H1 (cell line): ENCODE measurements around the gene ZNF493. TPM values are rescaled to one million over a fixed set of nuclear protein-coding genes. Genes with fewer than 3 reads are reported as not detected.
A peak's percentile ranks its signal among the peaks of the same experiment; 100 is the strongest.

Source experiments
- KDM4A ChIP-seq: IDR thresholded peaks from one replicate; pipeline ENCODE4 v1.7.1; 2012; ENCODE audit warnings: low read depth, mild to moderate bottlenecking, moderate library complexity, low read length, inconsistent platforms; ENCODE audit not compliant: severe bottlenecking
- PHF8 ChIP-seq: fragments of 200-600 bp; sonication (generic); conservative IDR thresholded peaks from 2 replicates; pipeline ENCODE4 v1.7.1; 2012; ENCODE audit warnings: low read depth, mild to moderate bottlenecking, inconsistent platforms, low read length, moderate library complexity
- SIN3A ChIP-seq, 2 experiments: IDR thresholded peaks in 1 of 2; conservative IDR thresholded peaks in 1 of 2; 2 replicates each; pipeline ENCODE4 v1.6.1; 2011 to 2012; ENCODE audit warnings: low read length in 2 of 2, improper control_type of control experiment in 1 of 2, low read depth in 1 of 2, mild to moderate bottlenecking in 1 of 2
- SP2 ChIP-seq: IDR thresholded peaks from 2 replicates; pipeline ENCODE4 v1.6.1; 2012; ENCODE audit warnings: mild to moderate bottlenecking, low read length, inconsistent platforms
- TAF1 ChIP-seq: IDR thresholded peaks from 2 replicates; pipeline ENCODE4 v1.6.1; 2011; ENCODE audit warnings: mild to moderate bottlenecking, low read depth, low read length
- YY1 ChIP-seq: IDR thresholded peaks from 2 replicates; pipeline ENCODE4 v1.6.1; 2011; ENCODE audit warnings: low read depth, mild to moderate bottlenecking, low read length
- polyA plus RNA-seq, 7 experiments: library from polyadenylated mRNA; depleted of rRNA in 3 of 7; stranded (reverse) in 5 of 7; unstranded in 2 of 7; fragments of >200 nt in 5 of 7; fragments of 200-250 nt in 2 of 7; gene quantifications; 1 replicate in 5 of 7; 2 replicates in 1 of 7; 4 replicates in 1 of 7; pipeline versions ENCODE4 v1.2.1 to v1.2.3, GENCODE V29; 2011 to 2013; ENCODE audit warnings: missing spikeins in 2 of 7, mixed read lengths in 2 of 7
- total RNA-seq: library from RNA; stranded (reverse); fragmentation: NEBNext Ultra II Directional; extraction: Animal tissue kit (Norgen Biotek cat#: 25700); gene quantifications from 2 replicates; pipeline ENCODE4 v1.2.1, GENCODE V29; 2021
- TF ChIP-seq, protein P1 (sequence below): fragments of 300-600 bp; sonication (generic); IDR thresholded peaks from 2 replicates; pipeline ENCODE4 v1.7.1; 2012; ENCODE audit warnings: low read length, moderate library complexity, mild to moderate bottlenecking, inconsistent platforms; ENCODE audit not compliant: insufficient replicate concordance
- TF ChIP-seq, protein P2 (sequence below): IDR thresholded peaks from 2 replicates; pipeline ENCODE4 v1.6.1; 2011; ENCODE audit warnings: low read length, improper control_type of control experiment

The ZNF493 gene
- total and polyA plus RNA-seq, 2 of the 8 experiments (the other 6 are each of a cell fraction or from before 2014, with no cell fraction given) = 9.0 to 32.2 TPM

DNA sequence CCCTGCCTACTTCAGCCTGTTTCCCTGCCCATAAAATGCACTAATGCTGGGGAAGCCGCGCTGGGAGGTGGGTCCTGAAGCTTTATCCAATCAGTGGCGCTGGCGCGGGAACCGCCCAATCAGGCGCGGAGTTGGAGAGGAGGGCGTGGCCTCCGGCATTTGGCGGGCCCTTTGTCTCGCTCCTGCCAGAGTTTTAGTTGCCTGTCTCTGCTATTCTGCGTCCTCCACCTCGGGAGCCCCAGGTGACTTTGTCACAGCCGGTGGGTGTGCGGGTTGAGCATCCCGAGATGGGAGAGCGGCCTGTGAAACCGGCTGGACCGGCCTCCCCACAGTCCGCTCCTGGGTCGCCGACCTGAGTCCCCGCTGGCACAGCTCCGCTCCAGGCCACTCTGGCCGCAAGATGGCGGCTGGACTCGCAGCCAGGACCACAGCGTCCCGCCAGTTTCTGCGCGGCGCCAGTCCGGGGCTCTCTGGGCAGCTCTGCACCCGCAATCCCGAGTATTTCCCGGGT is 77.8 kb downstream of the ZNF493 start (continued):
- TF ChIP-seq TAF1 (peak; percentile 96), PHF8 (peak; percentile 74), SP2 (no peak; the same call in 1 of the 2 replicates), YY1 (peak; percentile 94), SIN3A (conservative IDR thresholded peaks at IDR 0.05 in 1 of 2, IDR thresholded peaks at IDR 0.05 in 1 of 2; ENCODE audit: low read depth in 1 of 2, low read length in 2 of 2) (peak in 1 of 2 experiments; percentile 52; a peak in 1 of 4 replicates), KDM4A (peak; percentile 37)
- TF ChIP-seq, protein P1, sequence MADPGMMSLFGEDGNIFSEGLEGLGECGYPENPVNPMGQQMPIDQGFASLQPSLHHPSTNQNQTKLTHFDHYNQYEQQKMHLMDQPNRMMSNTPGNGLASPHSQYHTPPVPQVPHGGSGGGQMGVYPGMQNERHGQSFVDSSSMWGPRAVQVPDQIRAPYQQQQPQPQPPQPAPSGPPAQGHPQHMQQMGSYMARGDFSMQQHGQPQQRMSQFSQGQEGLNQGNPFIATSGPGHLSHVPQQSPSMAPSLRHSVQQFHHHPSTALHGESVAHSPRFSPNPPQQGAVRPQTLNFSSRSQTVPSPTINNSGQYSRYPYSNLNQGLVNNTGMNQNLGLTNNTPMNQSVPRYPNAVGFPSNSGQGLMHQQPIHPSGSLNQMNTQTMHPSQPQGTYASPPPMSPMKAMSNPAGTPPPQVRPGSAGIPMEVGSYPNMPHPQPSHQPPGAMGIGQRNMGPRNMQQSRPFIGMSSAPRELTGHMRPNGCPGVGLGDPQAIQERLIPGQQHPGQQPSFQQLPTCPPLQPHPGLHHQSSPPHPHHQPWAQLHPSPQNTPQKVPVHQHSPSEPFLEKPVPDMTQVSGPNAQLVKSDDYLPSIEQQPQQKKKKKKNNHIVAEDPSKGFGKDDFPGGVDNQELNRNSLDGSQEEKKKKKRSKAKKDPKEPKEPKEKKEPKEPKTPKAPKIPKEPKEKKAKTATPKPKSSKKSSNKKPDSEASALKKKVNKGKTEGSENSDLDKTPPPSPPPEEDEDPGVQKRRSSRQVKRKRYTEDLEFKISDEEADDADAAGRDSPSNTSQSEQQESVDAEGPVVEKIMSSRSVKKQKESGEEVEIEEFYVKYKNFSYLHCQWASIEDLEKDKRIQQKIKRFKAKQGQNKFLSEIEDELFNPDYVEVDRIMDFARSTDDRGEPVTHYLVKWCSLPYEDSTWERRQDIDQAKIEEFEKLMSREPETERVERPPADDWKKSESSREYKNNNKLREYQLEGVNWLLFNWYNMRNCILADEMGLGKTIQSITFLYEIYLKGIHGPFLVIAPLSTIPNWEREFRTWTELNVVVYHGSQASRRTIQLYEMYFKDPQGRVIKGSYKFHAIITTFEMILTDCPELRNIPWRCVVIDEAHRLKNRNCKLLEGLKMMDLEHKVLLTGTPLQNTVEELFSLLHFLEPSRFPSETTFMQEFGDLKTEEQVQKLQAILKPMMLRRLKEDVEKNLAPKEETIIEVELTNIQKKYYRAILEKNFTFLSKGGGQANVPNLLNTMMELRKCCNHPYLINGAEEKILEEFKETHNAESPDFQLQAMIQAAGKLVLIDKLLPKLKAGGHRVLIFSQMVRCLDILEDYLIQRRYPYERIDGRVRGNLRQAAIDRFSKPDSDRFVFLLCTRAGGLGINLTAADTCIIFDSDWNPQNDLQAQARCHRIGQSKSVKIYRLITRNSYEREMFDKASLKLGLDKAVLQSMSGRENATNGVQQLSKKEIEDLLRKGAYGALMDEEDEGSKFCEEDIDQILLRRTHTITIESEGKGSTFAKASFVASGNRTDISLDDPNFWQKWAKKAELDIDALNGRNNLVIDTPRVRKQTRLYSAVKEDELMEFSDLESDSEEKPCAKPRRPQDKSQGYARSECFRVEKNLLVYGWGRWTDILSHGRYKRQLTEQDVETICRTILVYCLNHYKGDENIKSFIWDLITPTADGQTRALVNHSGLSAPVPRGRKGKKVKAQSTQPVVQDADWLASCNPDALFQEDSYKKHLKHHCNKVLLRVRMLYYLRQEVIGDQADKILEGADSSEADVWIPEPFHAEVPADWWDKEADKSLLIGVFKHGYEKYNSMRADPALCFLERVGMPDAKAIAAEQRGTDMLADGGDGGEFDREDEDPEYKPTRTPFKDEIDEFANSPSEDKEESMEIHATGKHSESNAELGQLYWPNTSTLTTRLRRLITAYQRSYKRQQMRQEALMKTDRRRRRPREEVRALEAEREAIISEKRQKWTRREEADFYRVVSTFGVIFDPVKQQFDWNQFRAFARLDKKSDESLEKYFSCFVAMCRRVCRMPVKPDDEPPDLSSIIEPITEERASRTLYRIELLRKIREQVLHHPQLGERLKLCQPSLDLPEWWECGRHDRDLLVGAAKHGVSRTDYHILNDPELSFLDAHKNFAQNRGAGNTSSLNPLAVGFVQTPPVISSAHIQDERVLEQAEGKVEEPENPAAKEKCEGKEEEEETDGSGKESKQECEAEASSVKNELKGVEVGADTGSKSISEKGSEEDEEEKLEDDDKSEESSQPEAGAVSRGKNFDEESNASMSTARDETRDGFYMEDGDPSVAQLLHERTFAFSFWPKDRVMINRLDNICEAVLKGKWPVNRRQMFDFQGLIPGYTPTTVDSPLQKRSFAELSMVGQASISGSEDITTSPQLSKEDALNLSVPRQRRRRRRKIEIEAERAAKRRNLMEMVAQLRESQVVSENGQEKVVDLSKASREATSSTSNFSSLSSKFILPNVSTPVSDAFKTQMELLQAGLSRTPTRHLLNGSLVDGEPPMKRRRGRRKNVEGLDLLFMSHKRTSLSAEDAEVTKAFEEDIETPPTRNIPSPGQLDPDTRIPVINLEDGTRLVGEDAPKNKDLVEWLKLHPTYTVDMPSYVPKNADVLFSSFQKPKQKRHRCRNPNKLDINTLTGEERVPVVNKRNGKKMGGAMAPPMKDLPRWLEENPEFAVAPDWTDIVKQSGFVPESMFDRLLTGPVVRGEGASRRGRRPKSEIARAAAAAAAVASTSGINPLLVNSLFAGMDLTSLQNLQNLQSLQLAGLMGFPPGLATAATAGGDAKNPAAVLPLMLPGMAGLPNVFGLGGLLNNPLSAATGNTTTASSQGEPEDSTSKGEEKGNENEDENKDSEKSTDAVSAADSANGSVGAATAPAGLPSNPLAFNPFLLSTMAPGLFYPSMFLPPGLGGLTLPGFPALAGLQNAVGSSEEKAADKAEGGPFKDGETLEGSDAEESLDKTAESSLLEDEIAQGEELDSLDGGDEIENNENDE = no peak
- TF ChIP-seq, protein P2, sequence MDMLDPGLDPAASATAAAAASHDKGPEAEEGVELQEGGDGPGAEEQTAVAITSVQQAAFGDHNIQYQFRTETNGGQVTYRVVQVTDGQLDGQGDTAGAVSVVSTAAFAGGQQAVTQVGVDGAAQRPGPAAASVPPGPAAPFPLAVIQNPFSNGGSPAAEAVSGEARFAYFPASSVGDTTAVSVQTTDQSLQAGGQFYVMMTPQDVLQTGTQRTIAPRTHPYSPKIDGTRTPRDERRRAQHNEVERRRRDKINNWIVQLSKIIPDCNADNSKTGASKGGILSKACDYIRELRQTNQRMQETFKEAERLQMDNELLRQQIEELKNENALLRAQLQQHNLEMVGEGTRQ = peak; percentile 35; the same call in 1 of the 2 replicates
